Measurements from ENCODE around the gene BPIFB2. TPM values are rescaled to one million over a fixed set of nuclear protein-coding genes. Genes with fewer than 3 reads are reported as not detected.

BPIFB2 gene
- polyA plus RNA-seq, 3 donors, result not detected

DNA sequence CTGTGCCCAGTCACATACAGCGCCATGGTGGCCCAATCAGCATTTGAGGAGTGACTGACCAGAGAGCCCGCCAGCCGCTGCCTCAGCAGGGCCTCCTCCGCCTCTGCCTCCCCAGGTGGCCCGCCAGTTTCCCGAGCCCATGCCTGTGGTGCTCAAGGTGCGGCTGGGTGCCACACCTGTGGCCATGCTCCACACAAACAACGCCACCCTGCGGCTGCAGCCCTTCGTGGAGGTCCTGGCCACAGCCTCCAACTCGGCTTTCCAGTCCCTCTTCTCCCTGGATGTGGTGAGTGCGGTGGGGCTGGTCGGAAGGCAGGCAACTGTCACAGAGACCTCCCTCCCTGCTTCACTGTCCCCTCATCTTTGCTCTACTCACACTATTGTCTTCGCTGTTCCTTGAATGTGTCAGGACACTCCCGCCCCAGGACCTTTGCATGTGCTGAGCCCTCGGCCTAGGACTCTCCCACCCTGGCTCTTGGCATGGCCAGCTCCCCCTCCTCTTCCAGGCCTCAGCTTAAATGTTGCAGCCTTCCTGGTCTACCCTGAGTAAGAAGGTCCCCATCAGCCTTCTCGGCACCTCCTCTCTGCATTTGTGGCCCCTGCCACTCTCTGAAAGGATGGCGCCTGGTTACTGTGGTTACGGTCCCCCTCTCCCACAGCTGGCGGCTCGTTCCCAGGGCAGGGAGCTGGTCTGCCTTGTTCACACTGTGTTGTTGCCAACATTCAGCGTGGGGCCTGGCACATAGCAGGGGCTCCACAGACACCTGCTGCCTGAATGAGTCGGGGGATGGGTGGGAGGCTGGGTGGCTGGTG lies 12.2 kb downstream of the BPIFB2 start:
- Mint-ChIP-seq H3K27ac (no peak overlapping the region), H3K9me3 (peaks cover 0 to 2% (median 0%) of the 10 kb centered on the region in 7 donors), H3K27me3 (ENCODE audit: low read depth in 3 of 3) (peaks cover 1 to 3% (median 1%) of the 10 kb centered on the region in 3 donors), H3K4me1 (no peaks in the 10 kb centered on the region), H3K36me3 (no peaks in the 10 kb centered on the region), H3K4me3 (no peak overlapping the region)
- no peak for DNase-seq
- no peak overlapping the region for H3K4me3 ChIP-seq (replicated peaks in 1 of 3; ENCODE audit: low read depth in 2 of 3, low read length in 3 of 3)
- no peaks in the 10 kb centered on the region for H3K4me1 ChIP-seq (ENCODE audit: control insufficient read depth in 1 of 2, insufficient read depth in 2 of 2, low read length in 2 of 2)
- TF ChIP-seq, protein P1, sequence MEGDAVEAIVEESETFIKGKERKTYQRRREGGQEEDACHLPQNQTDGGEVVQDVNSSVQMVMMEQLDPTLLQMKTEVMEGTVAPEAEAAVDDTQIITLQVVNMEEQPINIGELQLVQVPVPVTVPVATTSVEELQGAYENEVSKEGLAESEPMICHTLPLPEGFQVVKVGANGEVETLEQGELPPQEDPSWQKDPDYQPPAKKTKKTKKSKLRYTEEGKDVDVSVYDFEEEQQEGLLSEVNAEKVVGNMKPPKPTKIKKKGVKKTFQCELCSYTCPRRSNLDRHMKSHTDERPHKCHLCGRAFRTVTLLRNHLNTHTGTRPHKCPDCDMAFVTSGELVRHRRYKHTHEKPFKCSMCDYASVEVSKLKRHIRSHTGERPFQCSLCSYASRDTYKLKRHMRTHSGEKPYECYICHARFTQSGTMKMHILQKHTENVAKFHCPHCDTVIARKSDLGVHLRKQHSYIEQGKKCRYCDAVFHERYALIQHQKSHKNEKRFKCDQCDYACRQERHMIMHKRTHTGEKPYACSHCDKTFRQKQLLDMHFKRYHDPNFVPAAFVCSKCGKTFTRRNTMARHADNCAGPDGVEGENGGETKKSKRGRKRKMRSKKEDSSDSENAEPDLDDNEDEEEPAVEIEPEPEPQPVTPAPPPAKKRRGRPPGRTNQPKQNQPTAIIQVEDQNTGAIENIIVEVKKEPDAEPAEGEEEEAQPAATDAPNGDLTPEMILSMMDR (IDR thresholded peaks at IDR 0.05), result no peak
- no peaks in the 10 kb centered on the region for H3K9me3 ChIP-seq (replicated peaks in 1 of 2; ENCODE audit: control insufficient read depth in 1 of 2, insufficient read depth in 1 of 2, low read length in 2 of 2)
- 95% methylated on average over 21 of the region's 23 CpGs for WGBS (ENCODE audit: insufficient coverage)
- intact Hi-C loops (cut with micrococcal nuclease), result no loop called here
- no peak overlapping the region for H3K9ac ChIP-seq (ENCODE audit: insufficient read depth, low read length, poor library complexity, severe bottlenecking)
- H4K20me1 ChIP-seq (ENCODE audit: insufficient read depth, low read length), result no peaks in the 10 kb centered on the region
- no peaks in the 10 kb centered on the region for H3K36me3 ChIP-seq (replicated peaks in 1 of 2; ENCODE audit: control insufficient read depth in 1 of 2, insufficient read depth in 2 of 2, low read length in 2 of 2)
- no peaks in the 10 kb centered on the region for H3K79me2 ChIP-seq (ENCODE audit: insufficient read depth, low read length)
- H3K4me2 ChIP-seq (replicated peaks; ENCODE audit: extremely low read depth, low read length, poor library complexity, severe bottlenecking), result no peak overlapping the region
- H3K27me3 ChIP-seq (ENCODE audit: control insufficient read depth in 2 of 2, insufficient read depth in 2 of 2, low read length in 2 of 2), result no peaks in the 10 kb centered on the region
- H3K27ac ChIP-seq (ENCODE audit: low read depth in 1 of 2, low read length in 2 of 2), result no peak overlapping the region
- H2AFZ ChIP-seq (ENCODE audit: insufficient read depth, low read depth, low read length, poor library complexity, severe bottlenecking), result no peak overlapping the region

DNA sequence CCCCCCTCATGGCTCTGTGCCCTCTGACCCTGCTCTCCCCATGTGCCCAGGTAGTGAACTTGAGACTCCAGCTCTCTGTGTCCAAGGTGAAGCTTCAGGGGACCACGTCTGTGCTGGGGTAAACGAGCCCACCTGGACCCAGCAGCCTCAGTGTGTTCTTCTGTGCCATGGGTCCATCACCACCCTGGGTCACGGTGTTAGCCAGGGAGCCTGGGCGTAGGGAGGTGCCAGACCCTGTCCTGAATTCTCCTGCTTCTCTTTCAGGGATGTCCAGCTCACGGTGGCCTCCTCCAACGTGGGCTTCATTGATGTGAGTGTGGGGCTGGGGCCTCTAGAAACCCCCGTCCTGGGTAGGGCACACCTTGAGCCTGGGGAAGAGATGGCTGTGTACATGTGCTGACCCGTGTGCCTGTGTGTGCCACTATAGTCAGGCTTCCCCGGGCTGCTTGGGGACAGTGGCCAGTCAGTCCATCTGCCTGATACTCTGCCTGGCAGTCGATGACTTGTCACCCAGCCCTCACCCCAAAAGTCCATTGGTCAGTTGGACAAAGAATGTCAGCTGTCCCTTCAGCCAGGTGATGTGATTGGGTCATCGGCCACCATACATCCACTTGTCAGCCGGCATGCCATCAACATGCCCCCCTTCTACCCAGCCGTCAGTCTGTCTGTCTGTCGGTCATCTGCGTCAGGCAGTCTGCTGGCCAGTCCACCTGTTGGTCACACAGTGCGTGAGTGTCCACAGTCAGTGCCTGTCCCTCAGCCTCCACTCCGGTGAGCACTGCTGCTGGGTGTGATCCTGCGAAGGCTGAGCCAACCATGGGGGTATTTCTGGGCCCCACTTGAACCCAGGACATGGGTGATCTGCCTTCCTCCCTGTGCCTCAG lies 13.0 kb downstream of the BPIFB2 start:
- H3K4me1 ChIP-seq (ENCODE audit: control insufficient read depth in 1 of 2, insufficient read depth in 2 of 2, low read length in 2 of 2), result no peaks in the 10 kb centered on the region
- peaks cover 1 to 3% (median 1%) of the 10 kb centered on the region in 3 donors for H3K27me3 Mint-ChIP-seq (ENCODE audit: low read depth in 3 of 3)
- intact Hi-C loops (cut with micrococcal nuclease), result no loop called here
- no peak overlapping the region for H3K4me3 Mint-ChIP-seq
- no peaks in the 10 kb centered on the region for H3K4me1 Mint-ChIP-seq
- H2AFZ ChIP-seq (ENCODE audit: insufficient read depth, low read depth, low read length, poor library complexity, severe bottlenecking), result no peak overlapping the region
- DNase-seq, result no peak
- no peak overlapping the region for H3K27ac Mint-ChIP-seq
- H3K9me3 ChIP-seq (replicated peaks in 1 of 2; ENCODE audit: control insufficient read depth in 1 of 2, insufficient read depth in 1 of 2, low read length in 2 of 2), result no peaks in the 10 kb centered on the region
- H3K4me3 ChIP-seq (replicated peaks in 1 of 3; ENCODE audit: low read depth in 2 of 3, low read length in 3 of 3), result no peak overlapping the region
- H3K27ac ChIP-seq (ENCODE audit: low read depth in 1 of 2, low read length in 2 of 2), result no peak overlapping the region
- no peaks in the 10 kb centered on the region for H4K20me1 ChIP-seq (ENCODE audit: insufficient read depth, low read length)
- WGBS (ENCODE audit: insufficient coverage), result 95% methylated on average over 17 of the region's 18 CpGs
- TF ChIP-seq, protein P1 (IDR thresholded peaks at IDR 0.05), result no peak
- peaks cover 0 to 2% (median 0%) of the 10 kb centered on the region in 7 donors for H3K9me3 Mint-ChIP-seq
- H3K27me3 ChIP-seq (ENCODE audit: control insufficient read depth in 2 of 2, insufficient read depth in 2 of 2, low read length in 2 of 2), result no peaks in the 10 kb centered on the region
- no peak overlapping the region for H3K4me2 ChIP-seq (replicated peaks; ENCODE audit: extremely low read depth, low read length, poor library complexity, severe bottlenecking)
- no peaks in the 10 kb centered on the region for H3K36me3 Mint-ChIP-seq
- no peak overlapping the region for H3K9ac ChIP-seq (ENCODE audit: insufficient read depth, low read length, poor library complexity, severe bottlenecking)
- no peaks in the 10 kb centered on the region for H3K79me2 ChIP-seq (ENCODE audit: insufficient read depth, low read length)
- no peaks in the 10 kb centered on the region for H3K36me3 ChIP-seq (replicated peaks in 1 of 2; ENCODE audit: control insufficient read depth in 1 of 2, insufficient read depth in 2 of 2, low read length in 2 of 2)

Measured in CD14-positive monocyte (primary cell).